Loucy (cell line): ENCODE results near the gene EGR1.
A peak's percentile ranks its signal among the peaks of the same experiment; 100 is the strongest.

Experiments
- H2AFZ ChIP-seq: fragments of 200-600 bp; sonication (generic); 2 replicates; pipeline ENCODE4 v1.6.0; 2016; ENCODE audit warnings: antibody characterized with exemption, mild to moderate bottlenecking, low read length, moderate library complexity
- H3F3A ChIP-seq: fragments of 200-600 bp; 2 replicates; pipeline ENCODE4 v1.6.0; 2016; ENCODE audit warnings: antibody characterized with exemption, low read depth, mild to moderate bottlenecking
- H3K27me3 ChIP-seq: fragments of 200-600 bp; sonication (generic); 2 replicates; pipeline ENCODE4 v1.6.1; 2014; ENCODE audit warnings: low read length, mild to moderate bottlenecking; ENCODE audit not compliant: insufficient read depth, poor library complexity, severe bottlenecking
- H3K36me3 ChIP-seq: fragments of 200-600 bp; sonication (generic); 2 replicates; pipeline ENCODE4 v1.6.1; 2016; ENCODE audit warnings: low read length; ENCODE audit not compliant: insufficient read depth
- H3K4me1 ChIP-seq: fragments of 200-600 bp; sonication (generic); 2 replicates; pipeline ENCODE4 v1.5.1; 2014; ENCODE audit warnings: low read length, mild to moderate bottlenecking; ENCODE audit not compliant: insufficient read depth, poor library complexity, severe bottlenecking
- H3K4me2 ChIP-seq: fragments of 200-600 bp; sonication (generic); 2 replicates; pipeline ENCODE4 v1.6.0; 2014; ENCODE audit warnings: antibody characterized with exemption, low read length, low read depth, mild to moderate bottlenecking; ENCODE audit not compliant: poor library complexity, severe bottlenecking
- H3K4me3 ChIP-seq: fragments of 200-600 bp; sonication (generic); 2 replicates; pipeline ENCODE4 v1.5.1; 2014; ENCODE audit warnings: low read length, mild to moderate bottlenecking, mixed read lengths; ENCODE audit not compliant: poor library complexity, severe bottlenecking
- H3K79me2 ChIP-seq: fragments of 200-600 bp; sonication (generic); 2 replicates; pipeline ENCODE4 v1.6.1; 2014; ENCODE audit warnings: low read length; ENCODE audit not compliant: insufficient read depth
- H3K9ac ChIP-seq: fragments of 200-600 bp; sonication (generic); 2 replicates; pipeline ENCODE4 v1.6.0; 2014; ENCODE audit warnings: mild to moderate bottlenecking, low read depth, low read length, moderate library complexity; ENCODE audit not compliant: poor library complexity, severe bottlenecking
- H3K9me2 ChIP-seq: fragments of 200-600 bp; sonication (generic); replicated peaks from 2 replicates; pipeline ENCODE4 v1.6.1; 2016; ENCODE audit warnings: low read depth, low read length, mixed read lengths
- H3K9me3 ChIP-seq: fragments of 200-600 bp; sonication (generic); 2 replicates; pipeline ENCODE4 v1.6.1; 2014; ENCODE audit warnings: mild to moderate bottlenecking, antibody characterized with exemption, low read length, low read depth; ENCODE audit not compliant: insufficient read depth
- H4K20me1 ChIP-seq: fragments of 200-600 bp; sonication (generic); 2 replicates; pipeline ENCODE4 v1.6.0; 2014; ENCODE audit warnings: antibody characterized with exemption, low read length, mild to moderate bottlenecking; ENCODE audit not compliant: insufficient read depth, poor library complexity, severe bottlenecking
- EZH2phosphoT487 ChIP-seq: fragments of 200-600 bp; IDR thresholded peaks from 2 replicates; pipeline ENCODE4 v1.6.1; 2018; ENCODE audit warnings: antibody characterized with exemption, mild to moderate bottlenecking, moderate library complexity, borderline replicate concordance
- TF ChIP-seq, protein P1 (sequence below): fragments of 200-600 bp; sonication (generic); conservative IDR thresholded peaks from 2 replicates; pipeline ENCODE4 v1.5.1; 2014; ENCODE audit warnings: mild to moderate bottlenecking, antibody characterized with exemption, low read length

Gene EGR1

GRCh38 chr5:138460032-138460693, 5.1 kb upstream of the EGR1 start:
- Histone ChIP-seq H3K9me2 (no peaks in the 10 kb centered on the region), H3K9ac (peak overlapping the region; percentile 50), H3K4me1 (peaks cover 37% of the 10 kb centered on the region), H3K9me3 (no peaks in the 10 kb centered on the region), H3K27me3 (no peaks in the 10 kb centered on the region), H3K36me3 (no peaks in the 10 kb centered on the region), H3K4me3 (no peak overlapping the region), H3K4me2 (peak overlapping the region; percentile 26), H3F3A (no peaks in the 10 kb centered on the region), H2AFZ (no peak overlapping the region), H3K79me2 (no peaks in the 10 kb centered on the region), H4K20me1 (no peaks in the 10 kb centered on the region)
- no peak for TF ChIP-seq EZH2phosphoT487
- TF ChIP-seq, protein P1, sequence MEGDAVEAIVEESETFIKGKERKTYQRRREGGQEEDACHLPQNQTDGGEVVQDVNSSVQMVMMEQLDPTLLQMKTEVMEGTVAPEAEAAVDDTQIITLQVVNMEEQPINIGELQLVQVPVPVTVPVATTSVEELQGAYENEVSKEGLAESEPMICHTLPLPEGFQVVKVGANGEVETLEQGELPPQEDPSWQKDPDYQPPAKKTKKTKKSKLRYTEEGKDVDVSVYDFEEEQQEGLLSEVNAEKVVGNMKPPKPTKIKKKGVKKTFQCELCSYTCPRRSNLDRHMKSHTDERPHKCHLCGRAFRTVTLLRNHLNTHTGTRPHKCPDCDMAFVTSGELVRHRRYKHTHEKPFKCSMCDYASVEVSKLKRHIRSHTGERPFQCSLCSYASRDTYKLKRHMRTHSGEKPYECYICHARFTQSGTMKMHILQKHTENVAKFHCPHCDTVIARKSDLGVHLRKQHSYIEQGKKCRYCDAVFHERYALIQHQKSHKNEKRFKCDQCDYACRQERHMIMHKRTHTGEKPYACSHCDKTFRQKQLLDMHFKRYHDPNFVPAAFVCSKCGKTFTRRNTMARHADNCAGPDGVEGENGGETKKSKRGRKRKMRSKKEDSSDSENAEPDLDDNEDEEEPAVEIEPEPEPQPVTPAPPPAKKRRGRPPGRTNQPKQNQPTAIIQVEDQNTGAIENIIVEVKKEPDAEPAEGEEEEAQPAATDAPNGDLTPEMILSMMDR = no peak

GRCh38 chr5:138461343-138462125, 3.7 kb upstream of the EGR1 start:
- Histone ChIP-seq H4K20me1 (peaks cover 4% of the 10 kb centered on the region), H3K9me2 (no peaks in the 10 kb centered on the region), H2AFZ (no peak overlapping the region), H3K4me3 (no peak overlapping the region), H3K9me3 (no peaks in the 10 kb centered on the region), H3K27me3 (peaks cover 11% of the 10 kb centered on the region), H3K79me2 (no peaks in the 10 kb centered on the region), H3K4me2 (no peak overlapping the region), H3K4me1 (peaks cover 37% of the 10 kb centered on the region), H3K9ac (no peak overlapping the region), H3F3A (no peaks in the 10 kb centered on the region), H3K36me3 (no peaks in the 10 kb centered on the region)
- TF ChIP-seq, protein P1 = no peak
- no peak for TF ChIP-seq EZH2phosphoT487

DNA sequence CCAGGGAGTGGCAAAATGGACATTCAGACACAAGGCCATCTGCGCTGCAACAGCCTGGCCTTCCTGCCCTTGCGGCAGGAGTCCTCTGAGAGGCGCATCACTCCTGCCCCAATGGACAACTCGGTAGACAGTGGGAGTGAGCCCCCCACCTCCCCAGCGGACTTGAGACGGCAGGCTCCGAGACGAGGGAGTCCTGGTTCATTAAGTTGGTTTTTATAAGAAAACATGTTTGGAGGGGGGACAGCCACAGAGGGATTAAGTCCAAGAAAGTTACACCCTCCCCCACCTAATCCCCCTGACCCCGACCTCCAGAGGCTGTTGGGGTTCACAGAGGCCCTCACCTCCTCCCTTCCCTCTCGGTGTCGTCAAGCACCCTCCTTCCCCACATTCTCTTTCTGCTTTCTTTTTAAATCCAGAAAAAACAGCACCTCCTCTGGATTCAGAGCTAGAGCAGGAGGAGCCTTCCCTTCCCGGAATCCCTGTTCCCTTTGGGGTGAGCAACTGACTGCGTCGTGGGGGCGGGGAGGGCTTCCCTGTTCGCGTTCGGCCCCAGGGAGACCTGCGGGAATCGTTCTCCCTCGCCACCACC, 1.8 kb upstream of the EGR1 start:
- no peaks in the 10 kb centered on the region for H3K9me2 ChIP-seq
- no peaks in the 10 kb centered on the region for H3K79me2 ChIP-seq
- H3K9me3 ChIP-seq = no peaks in the 10 kb centered on the region
- H3K9ac ChIP-seq = peak overlapping the region; percentile 82
- H3K4me1 ChIP-seq = peaks cover 28% of the 10 kb centered on the region
- peaks cover 29% of the 10 kb centered on the region for H3K27me3 ChIP-seq
- H3F3A ChIP-seq = no peaks in the 10 kb centered on the region
- H3K4me2 ChIP-seq = peak overlapping the region; percentile 95
- TF ChIP-seq EZH2phosphoT487 = no peak
- TF ChIP-seq, protein P1 = no peak
- no peaks in the 10 kb centered on the region for H3K36me3 ChIP-seq
- peaks cover 4% of the 10 kb centered on the region for H4K20me1 ChIP-seq
- H3K4me3 ChIP-seq = peak overlapping the region; percentile 82
- peak overlapping the region; percentile 94 for H2AFZ ChIP-seq
